Stimulated activated CD8-positive, alpha-beta memory T cell treated with anti-CD3 and anti-CD28 coated beads, Interleukin-4, amount 100 ng/mL, for 48 hours (primary cell): ENCODE results near the gene ZCCHC9.

ENCODE experiments used
- DNase-seq: peaks from one replicate; pipeline ENCODE4 v3.0.0-alpha.2; 2020

ZCCHC9 gene

GRCh38 chr5:81359881-81360280, 58.5 kb downstream of the ZCCHC9 start:
- no peak for DNase-seq

- DNase-seq, result no peak
Measured at GRCh38 chr5:81360640-81361039, 59.3 kb downstream of the ZCCHC9 start.

GRCh38 chr5:81361600-81361999, 60.2 kb downstream of the ZCCHC9 start:
- no peak for DNase-seq
